IMR-90 (cell line): ENCODE results near the gene CLNK. TPM values are rescaled to one million over a fixed set of nuclear protein-coding genes. Genes with fewer than 3 reads are reported as not detected.

Source experiments
- ATAC-seq: fragments of 200-7000 bp; cut with Tn5 transposase; 2 replicates; pipeline ENCODE4 v1.9.1; 2020; ENCODE audit warnings: low read depth, mild to moderate bottlenecking, moderate library complexity
- BruUV-seq: library from RNA; stranded (reverse); fragments of 400-500 nt; replicated peaks from 2 replicates; lab custom pipeline; 2021; lab: Mats Ljungman, UMichigan
- CTCF ChIA-PET: fragments of 300-600 bp; formaldehyde crosslinking; extraction: SDS; loops from one replicate; lab custom pipeline; 2021; ENCODE audit warnings: antibody characterized with exemption; lab: Yijun Ruan, JAX
- POLR2A ChIA-PET: fragments of 300-600 bp; sonication (Branson Sonifier 250); formaldehyde crosslinking; loops from one replicate; lab custom pipeline; 2022; ENCODE audit warnings: antibody characterized with exemption; ENCODE audit not compliant: unreplicated experiment; lab: Charles Lee
- DNase-seq: peaks from one replicate; pipeline ENCODE4 v3.0.0; 2013
- H2AFZ ChIP-seq: replicated peaks from 2 replicates; pipeline ENCODE3; 2013; ENCODE audit warnings: low read length, mild to moderate bottlenecking; ENCODE audit not compliant: poor library complexity
- H2AK5ac ChIP-seq: 2 replicates; pipeline ENCODE4 v1.6.1; 2013; ENCODE audit warnings: low read depth, low read length, inconsistent platforms
- H2AK9ac ChIP-seq: replicated peaks from 2 replicates; pipeline ENCODE3; 2013; ENCODE audit warnings: mild to moderate bottlenecking, low read depth, low read length, moderate library complexity; ENCODE audit not compliant: poor library complexity
- H2BK120ac ChIP-seq: 2 replicates; pipeline ENCODE4 v1.6.1; 2013; ENCODE audit warnings: low read depth, low read length, inconsistent platforms
- H2BK15ac ChIP-seq: 3 replicates; pipeline ENCODE4 v1.6.1; 2013; ENCODE audit warnings: low read depth, low read length, inconsistent platforms
- H2BK20ac ChIP-seq: 2 replicates; pipeline ENCODE4 v1.6.1; 2013; ENCODE audit warnings: low read depth, mild to moderate bottlenecking, inconsistent platforms, low read length, moderate library complexity
- H2BK5ac ChIP-seq: 2 replicates; pipeline ENCODE4 v1.6.1; 2013; ENCODE audit warnings: mild to moderate bottlenecking, low read depth, low read length, inconsistent platforms; ENCODE audit not compliant: poor library complexity, severe bottlenecking
- H3K14ac ChIP-seq: replicated peaks from 2 replicates; pipeline ENCODE4 v1.6.1; 2013; ENCODE audit warnings: low read depth, low read length, inconsistent platforms
- H3K18ac ChIP-seq: 2 replicates; pipeline ENCODE4 v1.6.1; 2013; ENCODE audit warnings: low read depth, low read length, control low read depth
- H3K23ac ChIP-seq: 2 replicates; pipeline ENCODE4 v1.6.1; 2013; ENCODE audit warnings: low read depth, low read length, inconsistent platforms
- H3K27ac ChIP-seq: 2 replicates; pipeline ENCODE4 v1.5.1; 2013; ENCODE audit warnings: mild to moderate bottlenecking, control low read depth, low read length; ENCODE audit not compliant: insufficient read depth
- H3K27me3 ChIP-seq: 2 replicates; pipeline ENCODE4 v1.6.1; 2013; ENCODE audit warnings: low read length; ENCODE audit not compliant: control insufficient read depth, insufficient read depth
- H3K36me3 ChIP-seq: 2 replicates; pipeline ENCODE4 v1.6.1; 2013; ENCODE audit warnings: low read length, mixed read lengths; ENCODE audit not compliant: control insufficient read depth, insufficient read depth
- H3K4ac ChIP-seq: 2 replicates; pipeline ENCODE4 v1.6.1; 2013; ENCODE audit warnings: low read depth, low read length, inconsistent platforms
- H3K4me1 ChIP-seq: 2 replicates; pipeline ENCODE4 v1.6.1; 2013; ENCODE audit warnings: low read length, mixed read lengths; ENCODE audit not compliant: control insufficient read depth, insufficient read depth
- H3K4me2 ChIP-seq: 2 replicates; pipeline ENCODE4 v1.6.1; 2013; ENCODE audit warnings: low read depth, mild to moderate bottlenecking, control low read depth, low read length, moderate library complexity
- H3K4me3 ChIP-seq: 2 replicates; pipeline ENCODE4 v1.5.1; 2013; ENCODE audit warnings: low read depth, mild to moderate bottlenecking, control low read depth, low read length, moderate library complexity; ENCODE audit not compliant: insufficient read depth
- H3K56ac ChIP-seq: 2 replicates; pipeline ENCODE4 v1.6.1; 2013; ENCODE audit warnings: low read length, inconsistent platforms; ENCODE audit not compliant: insufficient read depth; ENCODE audit errors: extremely low read depth
- H3K79me1 ChIP-seq, 2 experiments: 2 replicates each; pipeline ENCODE4 v1.6.1; 2013; ENCODE audit warnings: low read length in 2 of 2, inconsistent platforms in 1 of 2, low read depth in 1 of 2
- H3K9ac ChIP-seq: 2 replicates; pipeline ENCODE4 v1.6.1; 2013; ENCODE audit warnings: low read depth, low read length, control low read depth
- H3K9me1 ChIP-seq: 2 replicates; pipeline ENCODE4 v1.6.1; 2013; ENCODE audit warnings: low read length, inconsistent platforms; ENCODE audit not compliant: insufficient read depth
- H3K9me3 ChIP-seq: 2 replicates; pipeline ENCODE4 v1.6.1; 2013; ENCODE audit warnings: low read length; ENCODE audit not compliant: control insufficient read depth, insufficient read depth
- H4K20me1 ChIP-seq: 2 replicates; pipeline ENCODE4 v1.6.1; 2013; ENCODE audit warnings: low read length, inconsistent platforms; ENCODE audit not compliant: insufficient read depth
- H4K5ac ChIP-seq: 2 replicates; pipeline ENCODE4 v1.6.1; 2013; ENCODE audit warnings: mild to moderate bottlenecking, low read depth, low read length, control low read depth
- H4K8ac ChIP-seq, 2 experiments: 2 replicates each; pipeline ENCODE4 v1.6.1; 2013; ENCODE audit warnings: low read depth in 2 of 2, low read length in 2 of 2, control low read depth in 1 of 2, inconsistent platforms in 1 of 2
- H4K91ac ChIP-seq: 2 replicates; pipeline ENCODE4 v1.6.1; 2013; ENCODE audit warnings: low read depth, low read length, inconsistent platforms; ENCODE audit not compliant: insufficient read depth
- BHLHE40 ChIP-seq: fragments of 150-350 bp; IDR thresholded peaks from 2 replicates; pipeline ENCODE4 v1.6.1; 2016; ENCODE audit warnings: mild to moderate bottlenecking, low read depth, low read length
- CEBPB ChIP-seq: IDR thresholded peaks from 2 replicates; pipeline ENCODE4 v1.6.1; 2012; ENCODE audit warnings: low read depth, low read length, improper control_type of control experiment
- CHD1 ChIP-seq: IDR thresholded peaks from 2 replicates; pipeline ENCODE4 v1.6.1; 2012; ENCODE audit warnings: low read depth, low read length, improper control_type of control experiment
- CTCF ChIP-seq: conservative IDR thresholded peaks from 2 replicates; pipeline ENCODE4 v1.5.1; 2012; ENCODE audit warnings: mild to moderate bottlenecking, low read depth, low read length, improper control_type of control experiment
- MAFK ChIP-seq: IDR thresholded peaks from 2 replicates; pipeline ENCODE4 v1.6.1; 2012; ENCODE audit warnings: low read depth, low read length, improper control_type of control experiment
- MAZ ChIP-seq: IDR thresholded peaks from 2 replicates; pipeline ENCODE4 v1.6.1; 2012; ENCODE audit warnings: low read depth, mild to moderate bottlenecking, low read length, improper control_type of control experiment, moderate library complexity, borderline replicate concordance
- MXI1 ChIP-seq: IDR thresholded peaks from 2 replicates; pipeline ENCODE4 v1.6.1; 2012; ENCODE audit warnings: low read depth, mild to moderate bottlenecking, low read length, moderate library complexity, borderline replicate concordance
- NFE2L2 ChIP-seq: fragments of 150-350 bp; IDR thresholded peaks from 2 replicates; pipeline ENCODE4 v1.6.1; 2016; ENCODE audit warnings: low read depth, mild to moderate bottlenecking, low read length
- POLR2A ChIP-seq: IDR thresholded peaks from 2 replicates; pipeline ENCODE4 v1.6.1; 2012; ENCODE audit warnings: mild to moderate bottlenecking, low read depth, low read length
- RAD21 ChIP-seq: IDR thresholded peaks from 2 replicates; pipeline ENCODE4 v1.6.1; 2012; ENCODE audit warnings: low read length, improper control_type of control experiment
- RCOR1 ChIP-seq: IDR thresholded peaks from 2 replicates; pipeline ENCODE4 v1.6.1; 2012; ENCODE audit warnings: mild to moderate bottlenecking, low read length, improper control_type of control experiment; ENCODE audit not compliant: insufficient replicate concordance
- RFX5 ChIP-seq: IDR thresholded peaks from 2 replicates; pipeline ENCODE4 v1.8.0; 2012; ENCODE audit warnings: low read depth, mild to moderate bottlenecking, low read length, moderate library complexity
- SMC3 ChIP-seq: fragments of 150-350 bp; IDR thresholded peaks from 2 replicates; pipeline ENCODE4 v1.6.1; 2016; ENCODE audit warnings: low read depth, mild to moderate bottlenecking, antibody characterized with exemption, low read length, moderate library complexity
- WGBS, 2 experiments: methylation state at CpG; one replicate each; pipeline versions ENCODE4 v1.1.5 to v1.1.7; 2013; ENCODE audit warnings: missing lambda C conversion rate in 2 of 2; ENCODE audit not compliant: insufficient read length in 1 of 2; ENCODE audit errors: extremely low coverage in 2 of 2; 5-methylcytosine and 5-hydroxymethylcytosine counted together
- dilution Hi-C: fragments of 300-500 bp; cut with HindIII; formaldehyde crosslinking; loops from one replicate; pipeline ENCODE4 v1.14.3; 2018; ENCODE audit warnings: low sequenced_read_pairs; ENCODE audit not compliant: unreplicated experiment
- in situ Hi-C: fragments of 300-500 bp; cut with MboI; formaldehyde crosslinking; loops from 3 replicates; pipeline ENCODE4 v1.14.3; 2019; ENCODE audit warnings: low sequenced_read_pairs, inconsistent platforms, mixed read lengths
- intact Hi-C: fragments of 100-400 bp; cut with micrococcal nuclease; formaldehyde crosslinking; loops from 2 replicates; pipeline ENCODE4 v1.10.0; 2022
- polyA plus RNA-seq, 3 experiments: library from polyadenylated mRNA; depleted of rRNA; stranded (reverse); fragments of >200 nt; gene quantifications; 2 replicates each; pipeline ENCODE4 v1.2.3, GENCODE V29; 2012; ENCODE audit warnings: low replicate concordance in 1 of 3
- total RNA-seq: library from RNA; depleted of rRNA; stranded (reverse); fragments of >200 nt; gene quantifications from 2 replicates; pipeline ENCODE4 v1.2.3, GENCODE V29; 2012
- TF ChIP-seq, protein P1 (sequence below): fragments of 150-350 bp; IDR thresholded peaks from 2 replicates; pipeline ENCODE4 v1.6.1; 2017; ENCODE audit warnings: mild to moderate bottlenecking, antibody characterized with exemption, low read length, low read depth

The CLNK gene
- total and polyA plus RNA-seq, 2 of the 4 experiments (the other 2 are of a cell fraction), result not detected

DNA sequence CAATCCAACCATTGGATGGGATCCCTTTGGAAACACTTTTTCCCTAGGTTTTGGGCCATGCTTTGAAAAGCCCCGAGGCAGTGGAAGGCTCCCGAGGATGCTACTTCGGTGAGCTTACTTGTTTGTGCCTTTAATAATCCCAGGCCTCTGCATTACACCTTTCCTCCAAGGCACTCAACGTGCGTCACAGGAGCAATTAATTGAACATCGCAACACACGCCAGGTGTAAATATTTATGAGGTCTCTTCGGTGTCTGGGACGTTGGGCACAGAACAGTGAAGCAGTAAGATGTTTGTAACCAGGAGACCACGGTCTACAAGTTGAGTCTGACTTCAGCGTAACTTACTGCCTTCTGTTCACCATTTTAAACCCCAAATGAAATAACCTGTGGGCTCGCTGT, 97.3 kb downstream of the CLNK start:
- in situ Hi-C loops (loop anchor here (10.0 to 25.0 kb wide), 2 partner anchors 225 to 1128 kb away; no protein-coding TSS in a partner anchor), dilution Hi-C loops (no loop called here), intact Hi-C loops (loop anchor here (10.0 kb wide), 1 partner anchor 1038 kb away; no protein-coding TSS in a partner anchor)
- no peaks in the 10 kb centered on the region for H3K27me3 ChIP-seq
- no peak overlapping the region for H3K4me3 ChIP-seq
- 0 out of 2 replicates have a peak overlapping the region, but pooled peaks have one; percentile 18 for H2AK5ac ChIP-seq
- no peak for TF ChIP-seq RAD21
- TF ChIP-seq CTCF, result no peak
- TF ChIP-seq CEBPB, result no peak
- TF ChIP-seq NFE2L2, result no peak
- no peak for TF ChIP-seq POLR2A
- TF ChIP-seq RCOR1, result no peak
- TF ChIP-seq RFX5, result no peak
- TF ChIP-seq MAZ, result no peak
- no peak for TF ChIP-seq MXI1
- TF ChIP-seq, protein P1, sequence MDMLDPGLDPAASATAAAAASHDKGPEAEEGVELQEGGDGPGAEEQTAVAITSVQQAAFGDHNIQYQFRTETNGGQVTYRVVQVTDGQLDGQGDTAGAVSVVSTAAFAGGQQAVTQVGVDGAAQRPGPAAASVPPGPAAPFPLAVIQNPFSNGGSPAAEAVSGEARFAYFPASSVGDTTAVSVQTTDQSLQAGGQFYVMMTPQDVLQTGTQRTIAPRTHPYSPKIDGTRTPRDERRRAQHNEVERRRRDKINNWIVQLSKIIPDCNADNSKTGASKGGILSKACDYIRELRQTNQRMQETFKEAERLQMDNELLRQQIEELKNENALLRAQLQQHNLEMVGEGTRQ, result no peak
- no peak for TF ChIP-seq SMC3
- TF ChIP-seq BHLHE40, result no peak
- TF ChIP-seq CHD1, result no peak
- TF ChIP-seq MAFK, result no peak
- H2AFZ ChIP-seq, result no peak overlapping the region
- 100% methylated on average over 1 of the region's 12 CpGs; no CpG with 5 or more reads in 1 of the 2 experiments for WGBS, 2 experiments
- H3K9ac ChIP-seq, result no peak overlapping the region
- peaks cover 3% of the 10 kb centered on the region; the same call in 1 of the 2 replicates for H3K4me1 ChIP-seq
- no peak for ATAC-seq
- no peak overlapping the region for H3K14ac ChIP-seq
- no peak overlapping the region for H2AK9ac ChIP-seq
- H3K36me3 ChIP-seq, result no peaks in the 10 kb centered on the region
- H2BK5ac ChIP-seq, result no peak overlapping the region
- CTCF ChIA-PET, result no interaction called here
- H4K5ac ChIP-seq, result no peak overlapping the region
- no peak overlapping the region for H4K8ac ChIP-seq
- no peaks in the 10 kb centered on the region for H4K20me1 ChIP-seq
- POLR2A ChIA-PET, result no interaction called here
- no peak overlapping the region for H2BK15ac ChIP-seq
- no peak overlapping the region for H2BK20ac ChIP-seq
- BruUV-seq, result no TSS peak
- no peak overlapping the region for H3K56ac ChIP-seq
- H3K9me3 ChIP-seq, result no peaks in the 10 kb centered on the region
- no peaks in the 10 kb centered on the region for H3K79me1 ChIP-seq
- H4K91ac ChIP-seq, result no peak overlapping the region
- no peak for DNase-seq
- no peak overlapping the region for H3K23ac ChIP-seq
- H3K4me2 ChIP-seq, result no peak overlapping the region
- no peak overlapping the region for H3K4ac ChIP-seq
- no peak overlapping the region for H3K27ac ChIP-seq
- peaks cover 7% of the 10 kb centered on the region; the same call in 1 of the 2 replicates for H3K9me1 ChIP-seq
- H2BK120ac ChIP-seq, result no peak overlapping the region
- no peak overlapping the region for H3K18ac ChIP-seq
